Osteocyte (in vitro differentiated cells): ENCODE measurements around the gene ZNF783. TPM values are rescaled to one million over a fixed set of nuclear protein-coding genes. Genes with fewer than 3 reads are reported as not detected.
A peak's percentile ranks its signal among the peaks of the same experiment; 100 is the strongest.

Experiments
- DNase-seq: peaks from one replicate; pipeline ENCODE4 v3.0.0; 2021; ENCODE audit warnings: mixed read lengths; ENCODE audit not compliant: unreplicated experiment; ENCODE audit errors: extremely low spot score
- H3K27ac Mint-ChIP-seq: one replicate; pipeline ENCODE4 v1.8.0; 2021; ENCODE audit warnings: mild to moderate bottlenecking, mixed read lengths; ENCODE audit not compliant: unreplicated experiment
- H3K27me3 Mint-ChIP-seq: one replicate; pipeline ENCODE4 v1.8.0; 2021; ENCODE audit warnings: mixed read lengths; ENCODE audit not compliant: unreplicated experiment
- H3K36me3 Mint-ChIP-seq: one replicate; pipeline ENCODE4 v1.8.0; 2021; ENCODE audit warnings: mixed read lengths; ENCODE audit not compliant: unreplicated experiment
- H3K4me1 Mint-ChIP-seq: one replicate; pipeline ENCODE4 v1.8.0; 2021; ENCODE audit warnings: mixed read lengths; ENCODE audit not compliant: unreplicated experiment
- H3K4me3 Mint-ChIP-seq: one replicate; pipeline ENCODE4 v1.8.0; 2021; ENCODE audit warnings: mild to moderate bottlenecking, moderate library complexity, mixed read lengths; ENCODE audit not compliant: unreplicated experiment
- H3K9me3 Mint-ChIP-seq: one replicate; pipeline ENCODE4 v1.8.0; 2021; ENCODE audit warnings: mixed read lengths; ENCODE audit not compliant: unreplicated experiment
- total RNA-seq: library from RNA; stranded (reverse); gene quantifications from 2 replicates; pipeline ENCODE4 v1.2.1, GENCODE V29; 2021
- TF ChIP-seq, protein P1 (sequence below): fragments of 200-600 bp; sonication (generic); IDR thresholded peaks from 2 replicates; pipeline ENCODE4 v1.5.0; 2021; ENCODE audit warnings: antibody characterized with exemption, mild to moderate bottlenecking, moderate library complexity

ZNF783 gene
- total RNA-seq, 1 donor from 2014 or later, result 26.0 TPM

DNA sequence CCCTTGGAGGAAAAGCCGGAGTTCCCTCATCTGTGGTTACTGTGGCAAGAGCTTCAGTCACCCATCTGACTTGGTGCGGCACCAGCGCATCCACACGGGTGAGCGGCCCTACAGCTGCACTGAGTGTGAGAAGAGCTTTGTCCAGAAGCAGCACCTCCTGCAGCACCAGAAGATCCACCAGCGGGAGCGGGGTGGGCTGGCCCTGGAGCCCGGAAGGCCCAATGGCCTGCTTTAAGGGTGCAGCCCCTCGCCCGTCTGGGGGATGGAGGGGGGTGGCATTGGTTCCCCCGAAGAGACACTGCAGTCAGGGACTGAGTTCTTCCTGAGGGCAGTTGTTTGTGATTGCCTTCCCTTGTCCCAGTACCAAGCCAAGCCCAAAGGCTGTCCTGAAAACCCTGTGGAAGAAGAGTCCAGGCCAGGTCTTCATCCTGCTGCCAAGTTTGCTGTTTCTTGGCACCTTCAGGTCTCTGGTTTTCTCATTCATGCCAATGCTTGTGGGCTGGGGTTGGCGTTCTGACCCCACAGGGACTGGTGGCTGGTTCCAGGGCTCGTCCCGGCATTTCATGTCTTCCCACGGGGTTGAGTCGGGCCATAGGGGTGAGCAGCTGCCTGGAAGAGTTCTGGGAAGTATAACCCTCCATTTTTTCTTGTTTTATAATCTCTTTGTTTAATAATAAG, 7.7 kb upstream of the ZNF783 start:
- Mint-ChIP-seq H3K27ac (no peak overlapping the region), H3K27me3 (no peaks in the 10 kb centered on the region), H3K36me3 (peaks cover 32% of the 10 kb centered on the region), H3K9me3 (no peaks in the 10 kb centered on the region), H3K4me1 (no peaks in the 10 kb centered on the region), H3K4me3 (no peak overlapping the region)
- TF ChIP-seq, protein P1, sequence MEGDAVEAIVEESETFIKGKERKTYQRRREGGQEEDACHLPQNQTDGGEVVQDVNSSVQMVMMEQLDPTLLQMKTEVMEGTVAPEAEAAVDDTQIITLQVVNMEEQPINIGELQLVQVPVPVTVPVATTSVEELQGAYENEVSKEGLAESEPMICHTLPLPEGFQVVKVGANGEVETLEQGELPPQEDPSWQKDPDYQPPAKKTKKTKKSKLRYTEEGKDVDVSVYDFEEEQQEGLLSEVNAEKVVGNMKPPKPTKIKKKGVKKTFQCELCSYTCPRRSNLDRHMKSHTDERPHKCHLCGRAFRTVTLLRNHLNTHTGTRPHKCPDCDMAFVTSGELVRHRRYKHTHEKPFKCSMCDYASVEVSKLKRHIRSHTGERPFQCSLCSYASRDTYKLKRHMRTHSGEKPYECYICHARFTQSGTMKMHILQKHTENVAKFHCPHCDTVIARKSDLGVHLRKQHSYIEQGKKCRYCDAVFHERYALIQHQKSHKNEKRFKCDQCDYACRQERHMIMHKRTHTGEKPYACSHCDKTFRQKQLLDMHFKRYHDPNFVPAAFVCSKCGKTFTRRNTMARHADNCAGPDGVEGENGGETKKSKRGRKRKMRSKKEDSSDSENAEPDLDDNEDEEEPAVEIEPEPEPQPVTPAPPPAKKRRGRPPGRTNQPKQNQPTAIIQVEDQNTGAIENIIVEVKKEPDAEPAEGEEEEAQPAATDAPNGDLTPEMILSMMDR, result no peak
- DNase-seq, result no peak

DNA sequence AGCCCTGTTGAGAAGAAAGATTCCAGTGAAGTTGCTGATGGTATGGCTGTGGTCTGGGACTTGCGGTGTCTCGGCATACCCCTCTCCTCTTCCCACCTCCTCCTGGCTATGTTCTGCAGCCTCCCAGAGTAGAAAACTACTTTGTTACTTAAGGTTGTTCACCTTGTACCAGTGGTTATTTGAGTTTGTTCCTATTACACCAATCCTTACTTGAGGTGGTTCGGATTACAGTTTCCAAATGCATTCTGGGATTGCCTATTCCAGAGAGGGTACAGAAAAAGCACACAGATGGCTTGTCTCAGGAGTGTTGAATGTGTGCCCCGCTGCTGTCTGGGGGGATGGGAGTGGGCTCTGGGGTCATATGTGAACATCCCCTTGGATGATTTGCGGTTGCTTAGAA, 6.8 kb upstream of the ZNF783 start:
- no peaks in the 10 kb centered on the region for H3K4me1 Mint-ChIP-seq
- H3K27me3 Mint-ChIP-seq, result no peaks in the 10 kb centered on the region
- TF ChIP-seq, protein P1, result no peak
- H3K9me3 Mint-ChIP-seq, result no peaks in the 10 kb centered on the region
- H3K27ac Mint-ChIP-seq, result no peak overlapping the region
- no peak overlapping the region for H3K4me3 Mint-ChIP-seq
- peaks cover 31% of the 10 kb centered on the region for H3K36me3 Mint-ChIP-seq
- no peak for DNase-seq

DNA sequence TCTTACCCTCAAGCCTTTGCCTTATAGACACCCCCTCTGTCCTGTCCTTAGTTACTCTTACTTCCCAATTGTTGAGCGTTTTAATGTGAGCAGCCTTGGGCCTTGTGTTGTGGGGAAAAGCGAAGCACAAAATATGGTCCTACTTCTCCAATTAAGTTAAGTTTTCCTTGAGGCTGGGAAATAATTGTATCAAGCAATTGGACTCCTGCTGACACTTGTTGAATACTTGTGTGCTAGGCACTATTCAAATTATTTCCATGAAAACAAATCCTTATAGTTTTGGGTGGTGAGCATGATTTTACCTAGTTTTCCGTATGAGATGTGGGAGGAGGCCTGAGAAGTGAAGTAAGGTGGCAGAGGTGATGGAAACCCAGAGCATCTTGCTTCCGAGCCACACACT, 5.4 kb upstream of the ZNF783 start:
- H3K4me3 Mint-ChIP-seq, result no peak overlapping the region
- no peaks in the 10 kb centered on the region for H3K27me3 Mint-ChIP-seq
- peaks cover 28% of the 10 kb centered on the region for H3K36me3 Mint-ChIP-seq
- no peak overlapping the region for H3K27ac Mint-ChIP-seq
- TF ChIP-seq, protein P1, result no peak
- no peaks in the 10 kb centered on the region for H3K9me3 Mint-ChIP-seq
- peaks cover 6% of the 10 kb centered on the region for H3K4me1 Mint-ChIP-seq
- DNase-seq, result no peak

DNA sequence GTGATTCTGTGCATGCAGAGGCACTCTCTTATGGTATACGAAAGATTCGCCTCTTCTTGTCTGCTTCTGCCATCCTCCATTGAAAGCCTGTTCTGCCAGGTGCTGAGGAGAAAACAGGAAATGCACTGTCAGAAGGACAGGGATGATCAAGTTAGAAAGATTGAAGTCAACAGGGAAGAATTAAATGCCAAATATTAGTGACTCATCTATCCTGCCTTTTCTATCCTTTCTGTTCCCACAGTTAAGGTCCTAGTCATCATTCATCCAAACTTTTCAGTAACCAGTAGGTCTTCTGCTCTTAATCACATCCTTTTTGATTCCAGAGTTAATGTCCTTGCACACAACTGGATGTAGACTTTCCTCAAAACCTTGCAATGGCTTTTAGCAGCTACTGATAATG, 4.8 kb upstream of the ZNF783 start:
- no peak overlapping the region for H3K4me3 Mint-ChIP-seq
- no peak for DNase-seq
- no peaks in the 10 kb centered on the region for H3K9me3 Mint-ChIP-seq
- H3K36me3 Mint-ChIP-seq, result peaks cover 24% of the 10 kb centered on the region
- H3K4me1 Mint-ChIP-seq, result peaks cover 7% of the 10 kb centered on the region
- H3K27ac Mint-ChIP-seq, result no peak overlapping the region
- TF ChIP-seq, protein P1, result no peak
- H3K27me3 Mint-ChIP-seq, result no peaks in the 10 kb centered on the region

DNA sequence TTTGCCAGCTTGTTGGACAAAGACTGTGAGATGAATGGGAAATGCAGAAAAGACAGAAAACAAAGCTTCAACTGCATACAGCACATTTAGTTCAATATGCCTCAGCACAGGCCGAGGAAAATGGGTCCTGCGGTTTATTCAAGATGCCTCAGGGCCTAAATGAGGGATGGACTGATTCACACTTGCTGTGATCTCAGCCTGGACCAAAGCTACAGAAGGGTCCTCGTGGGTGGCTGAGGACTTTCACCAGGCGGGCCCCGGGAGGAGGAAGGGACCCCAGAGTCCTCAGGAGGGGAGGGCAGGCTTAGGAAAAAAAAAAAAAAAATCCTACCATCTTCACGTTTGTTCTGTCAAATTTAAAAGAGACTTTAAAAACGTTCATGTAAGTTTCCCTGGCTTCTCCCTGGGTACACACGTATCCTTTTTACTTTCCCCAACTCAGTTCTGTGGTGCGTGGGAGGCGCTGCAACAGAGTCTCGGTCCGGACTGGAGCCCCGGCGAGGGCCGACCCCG, 624 bp upstream of the ZNF783 start:
- TF ChIP-seq, protein P1, result no peak
- peaks cover 11% of the 10 kb centered on the region for H3K36me3 Mint-ChIP-seq
- no peak for DNase-seq

More for the DNA sequence above, 624 bp upstream of the ZNF783 start:
- H3K4me1 Mint-ChIP-seq, result peaks cover 23% of the 10 kb centered on the region
- H3K4me3 Mint-ChIP-seq, result peak overlapping the region; percentile 80
- H3K27ac Mint-ChIP-seq, result peak overlapping the region; percentile 97
- no peaks in the 10 kb centered on the region for H3K9me3 Mint-ChIP-seq
- H3K27me3 Mint-ChIP-seq, result no peaks in the 10 kb centered on the region
